GM15510 (cell line): Measurements from ENCODE around the gene WDPCP.

Source experiments
- POLR2A ChIP-seq: IDR thresholded peaks from 3 replicates; pipeline ENCODE4 v1.6.1; 2011; ENCODE audit warnings: borderline replicate concordance; ENCODE audit not compliant: insufficient read length; ENCODE audit errors: extremely low read depth

Gene WDPCP

DNA sequence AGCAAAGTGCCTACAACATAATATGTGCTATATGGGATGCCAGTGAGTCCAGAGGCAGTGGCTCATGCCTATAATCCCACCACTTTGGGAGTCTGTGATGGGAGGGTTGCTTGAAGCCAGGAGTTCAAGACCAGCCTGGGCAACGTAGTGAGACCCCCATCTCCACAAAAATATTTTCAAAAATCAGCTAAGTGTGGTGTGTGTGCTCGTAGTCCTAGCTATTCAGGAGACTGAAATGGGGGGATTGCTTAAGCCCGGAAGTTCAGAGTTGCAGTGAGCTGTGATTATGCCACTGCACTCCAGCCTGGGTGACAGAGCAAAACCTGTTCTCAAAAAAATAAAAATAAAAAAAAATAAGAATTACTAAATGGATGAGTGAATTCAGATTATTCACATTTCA, 514.3 kb downstream of the WDPCP start:
- no peak for TF ChIP-seq POLR2A

DNA sequence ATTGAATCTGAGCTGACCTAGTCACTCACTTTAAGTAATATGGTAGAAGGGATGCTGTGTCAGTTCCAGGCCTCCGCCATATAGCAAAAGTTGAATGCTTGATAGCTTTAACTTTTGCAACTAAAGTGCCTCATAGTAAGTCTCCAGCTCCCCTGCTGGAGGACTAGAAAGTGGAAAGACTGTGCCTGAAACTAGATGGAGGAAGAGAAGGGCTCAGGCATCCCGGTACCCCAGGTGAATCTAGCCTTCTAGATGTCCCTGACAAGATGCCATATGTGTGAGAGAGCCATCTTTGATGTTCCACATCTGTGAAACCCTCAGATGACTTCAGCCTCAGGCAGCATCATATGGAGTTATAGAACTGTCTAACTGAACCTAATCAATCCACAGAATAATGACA, 516.6 kb downstream of the WDPCP start:
- TF ChIP-seq POLR2A = no peak
